Stomach smooth muscle (tissue), 2 donors: ENCODE data around the gene SHLD1.

ENCODE experiments used
- H3K27ac ChIP-seq: one replicate; pipeline ENCODE4 v1.7.0; 2013; ENCODE audit warnings: mild to moderate bottlenecking, low read length, inconsistent platforms
- H3K27me3 ChIP-seq, 2 donors: one replicate each; pipeline ENCODE4 v1.7.0; 2013; ENCODE audit warnings: low read length in 2 of 2; ENCODE audit not compliant: insufficient read depth in 2 of 2, control insufficient read depth in 1 of 2
- H3K36me3 ChIP-seq, 2 donors: one replicate each; pipeline ENCODE4 v1.7.0; 2013; ENCODE audit warnings: low read length in 2 of 2; ENCODE audit not compliant: control insufficient read depth in 2 of 2, insufficient read depth in 2 of 2
- H3K4me1 ChIP-seq: one replicate; pipeline ENCODE4 v1.7.0; 2013; ENCODE audit warnings: low read length; ENCODE audit not compliant: control insufficient read depth, insufficient read depth
- H3K4me3 ChIP-seq, 2 donors: one replicate each; pipeline ENCODE4 v1.7.0; 2013; ENCODE audit warnings: low read length in 2 of 2
- H3K9ac ChIP-seq, 2 donors: one replicate each; pipeline ENCODE4 v1.7.0; 2013; ENCODE audit warnings: low read length in 2 of 2, mild to moderate bottlenecking in 1 of 2
- H3K9me3 ChIP-seq, 2 donors: one replicate each; pipeline ENCODE4 v1.7.0; 2013; ENCODE audit warnings: low read length in 2 of 2; ENCODE audit not compliant: control insufficient read depth in 2 of 2
- donor health status: healthy.
- donor health status: Pancreatic carcinoma.

Gene SHLD1

GRCh38 chr20:5821627-5822215 lies 71.5 kb downstream of the SHLD1 start:
- H3K27ac ChIP-seq, result no peak overlapping the region

GRCh38 chr20:5822569-5822968 lies 72.4 kb downstream of the SHLD1 start:
- Histone ChIP-seq H3K36me3 (no peaks in the 10 kb centered on the region), H3K9ac (no peak overlapping the region), H3K9me3 (no peaks in the 10 kb centered on the region), H3K27me3 (no peaks in the 10 kb centered on the region), H3K4me3 (no peak overlapping the region), H3K4me1 (no peaks in the 10 kb centered on the region), H3K27ac (no peak overlapping the region)

More at GRCh38 chr20:5821627-5822215, 71.5 kb downstream of the SHLD1 start:
- H3K9me3 ChIP-seq, result no peaks in the 10 kb centered on the region
- no peaks in the 10 kb centered on the region for H3K36me3 ChIP-seq
- H3K9ac ChIP-seq, result no peak overlapping the region
- H3K4me3 ChIP-seq, result no peak overlapping the region
- H3K4me1 ChIP-seq, result no peaks in the 10 kb centered on the region
- no peaks in the 10 kb centered on the region for H3K27me3 ChIP-seq

GRCh38 chr20:5825130-5825719 lies 75.0 kb downstream of the SHLD1 start:
- Histone ChIP-seq H3K27me3 (no peaks in the 10 kb centered on the region), H3K9ac (no peak overlapping the region), H3K36me3 (no peaks in the 10 kb centered on the region), H3K9me3 (no peaks in the 10 kb centered on the region), H3K27ac (no peak overlapping the region), H3K4me3 (no peak overlapping the region), H3K4me1 (no peaks in the 10 kb centered on the region)

GRCh38 chr20:5827098-5827853 lies 77.1 kb downstream of the SHLD1 start:
- Histone ChIP-seq H3K9me3 (no peaks in the 10 kb centered on the region), H3K4me1 (no peaks in the 10 kb centered on the region), H3K27me3 (no peaks in the 10 kb centered on the region), H3K36me3 (no peaks in the 10 kb centered on the region), H3K27ac (no peak overlapping the region), H3K4me3 (no peak overlapping the region), H3K9ac (no peak overlapping the region)

- H3K4me1 ChIP-seq, result no peaks in the 10 kb centered on the region
- no peaks in the 10 kb centered on the region for H3K27me3 ChIP-seq
- H3K9me3 ChIP-seq, result no peaks in the 10 kb centered on the region
- H3K36me3 ChIP-seq, result no peaks in the 10 kb centered on the region
- H3K4me3 ChIP-seq, result no peak overlapping the region
- H3K9ac ChIP-seq, result no peak overlapping the region
- H3K27ac ChIP-seq, result no peak overlapping the region
These were observed 77.7 kb downstream of the SHLD1 start for GRCh38 chr20:5827861-5828260.

- H3K9ac ChIP-seq, result no peak overlapping the region
- no peaks in the 10 kb centered on the region for H3K4me1 ChIP-seq
- H3K4me3 ChIP-seq, result no peak overlapping the region
These were observed 79.1 kb downstream of the SHLD1 start for GRCh38 chr20:5829241-5829809.

GRCh38 chr20:5831539-5832237 lies 81.5 kb downstream of the SHLD1 start:
- Histone ChIP-seq H3K9ac (no peak overlapping the region), H3K9me3 (no peaks in the 10 kb centered on the region), H3K27me3 (no peaks in the 10 kb centered on the region), H3K27ac (no peak overlapping the region), H3K4me3 (no peak overlapping the region), H3K36me3 (no peaks in the 10 kb centered on the region), H3K4me1 (peaks cover 4% of the 10 kb centered on the region)

More at GRCh38 chr20:5829241-5829809, 79.1 kb downstream of the SHLD1 start:
- Histone ChIP-seq H3K36me3 (no peaks in the 10 kb centered on the region), H3K9me3 (no peaks in the 10 kb centered on the region), H3K27ac (no peak overlapping the region), H3K27me3 (no peaks in the 10 kb centered on the region)

- Histone ChIP-seq H3K4me3 (no peak overlapping the region), H3K27me3 (no peaks in the 10 kb centered on the region), H3K9ac (no peak overlapping the region), H3K9me3 (no peaks in the 10 kb centered on the region), H3K27ac (no peak overlapping the region), H3K4me1 (peaks cover 4% of the 10 kb centered on the region), H3K36me3 (no peaks in the 10 kb centered on the region)
These were observed 83.2 kb downstream of the SHLD1 start for GRCh38 chr20:5833309-5833941.

- Histone ChIP-seq H3K9ac (no peak overlapping the region), H3K4me1 (peaks cover 4% of the 10 kb centered on the region), H3K4me3 (no peak overlapping the region), H3K9me3 (no peaks in the 10 kb centered on the region), H3K27ac (no peak overlapping the region), H3K27me3 (no peaks in the 10 kb centered on the region), H3K36me3 (no peaks in the 10 kb centered on the region)
These were observed 84.3 kb downstream of the SHLD1 start for GRCh38 chr20:5834436-5835005.

- Histone ChIP-seq H3K27ac (peak overlapping the region; percentile 32), H3K4me3 (no peak overlapping the region), H3K9ac (peak overlapping the region in 1 of 2 donors; percentile 30), H3K4me1 (peaks cover 4% of the 10 kb centered on the region), H3K27me3 (no peaks in the 10 kb centered on the region), H3K36me3 (no peaks in the 10 kb centered on the region), H3K9me3 (no peaks in the 10 kb centered on the region)
These were observed 85.2 kb downstream of the SHLD1 start for GRCh38 chr20:5835321-5835821.
